K562 (cell line): ENCODE measurements around the gene SLC2A6. TPM values are rescaled to one million over a fixed set of nuclear protein-coding genes. Genes with fewer than 3 reads are reported as not detected.

Experiments
- ATAC-seq: fragments of 200-7000 bp; cut with Tn5 transposase; 3 replicates; pipeline ENCODE4 v1.9.1; 2020; ENCODE audit warnings: moderate library complexity
- BruUV-seq: library from RNA; stranded (reverse); fragments of 400-500 nt; replicated peaks from 2 replicates; lab custom pipeline; 2021; lab: Mats Ljungman, UMichigan
- CTCF ChIA-PET: fragments of 300-600 bp; formaldehyde crosslinking; extraction: SDS; loops from one replicate; lab custom pipeline; 2021; ENCODE audit warnings: low intra/inter-chr PET ratio; lab: Yijun Ruan, JAX
- POLR2A ChIA-PET: fragments of 300-600, 350-650 bp; sonication (Branson Sonifier 250); formaldehyde crosslinking; extraction: SDS; loops from one replicate; lab custom pipeline; 2021; ENCODE audit warnings: antibody characterized with exemption, inconsistent platforms; lab: Yijun Ruan, JAX
- DNase-seq, 4 experiments: peaks; one replicate each; pipeline versions ENCODE4 v3.0.0 to v3.0.0-alpha.2; 2011 to 2018; ENCODE audit warnings: low spot score in 3 of 4, mixed read lengths in 3 of 4; ENCODE audit errors: extremely low read depth in 1 of 4
- FAIRE-seq: peaks from 2 replicates; lab custom pipeline; 2011; peaks lifted over from hg19 to GRCh38; lab: Jason Lieb, UNC
- H2AFZ ChIP-seq: 2 replicates; pipeline ENCODE4 v1.6.0; 2011; ENCODE audit warnings: low read depth, low read length, control low read depth, inconsistent platforms
- H3K27ac ChIP-seq: fragments of 200-600 bp; 3 replicates; pipeline ENCODE4 v1.8.0; 2011; ENCODE audit warnings: low read depth, mild to moderate bottlenecking, control low read depth, inconsistent platforms, low read length, moderate library complexity, mixed read lengths; ENCODE audit errors: extremely low read depth
- H3K27me3 ChIP-seq, 2 experiments: fragments of 300-600 bp in 1 of 2; 2 replicates in 1 of 2; 3 replicates in 1 of 2; pipeline versions ENCODE4 v1.6.0 to v1.8.0; 2011; ENCODE audit warnings: inconsistent platforms in 2 of 2, low read length in 2 of 2, mild to moderate bottlenecking in 1 of 2, mixed read lengths in 1 of 2, moderate library complexity in 1 of 2; ENCODE audit not compliant: control insufficient read depth in 2 of 2, insufficient read depth in 2 of 2
- H3K36me3 ChIP-seq: fragments of 300-600 bp; 3 replicates; pipeline ENCODE4 v1.8.0; 2011; ENCODE audit warnings: mild to moderate bottlenecking, low read length, inconsistent platforms; ENCODE audit not compliant: control insufficient read depth, insufficient read depth
- H3K4me1 ChIP-seq, 2 experiments: fragments of 200-600 bp in 1 of 2; replicated peaks in 1 of 2; 2 replicates in 1 of 2; 3 replicates in 1 of 2; pipeline versions ENCODE4 v1.5.1 to v1.8.0; 2011; ENCODE audit warnings: inconsistent platforms in 2 of 2, low read length in 2 of 2, mild to moderate bottlenecking in 1 of 2, mixed read lengths in 1 of 2, moderate library complexity in 1 of 2; ENCODE audit not compliant: control insufficient read depth in 2 of 2, insufficient read depth in 2 of 2
- H3K4me2 ChIP-seq: 2 replicates; pipeline ENCODE4 v1.6.1; 2011; ENCODE audit warnings: low read length, control low read depth, inconsistent platforms, mixed read lengths; ENCODE audit not compliant: insufficient read depth
- H3K4me3 ChIP-seq: fragments of 200-600 bp; sonication (generic), shearing (Covaris generic); 2 replicates; pipeline ENCODE4 v1.5.1; 2016; ENCODE audit warnings: control low read depth, inconsistent platforms
- H3K79me2 ChIP-seq: fragments of 200-600 bp; 3 replicates; pipeline ENCODE4 v1.8.0; 2011; ENCODE audit warnings: low read length, inconsistent platforms; ENCODE audit not compliant: control insufficient read depth, insufficient read depth
- H3K9ac ChIP-seq, 2 experiments: 2 replicates each; pipeline versions ENCODE4 v1.6.0 to v1.6.1; 2011; ENCODE audit warnings: low read depth in 2 of 2, low read length in 2 of 2, control low read depth in 1 of 2, inconsistent platforms in 1 of 2, mild to moderate bottlenecking in 1 of 2, mixed read lengths in 1 of 2; ENCODE audit not compliant: insufficient read depth in 1 of 2
- H3K9me1 ChIP-seq: one replicate; pipeline ENCODE4 v1.6.0; 2011; ENCODE audit warnings: inconsistent platforms, mild to moderate bottlenecking, low read length, moderate library complexity; ENCODE audit not compliant: control insufficient read depth, insufficient read depth
- H3K9me3 ChIP-seq: replicated peaks from 2 replicates; pipeline ENCODE4 v1.5.1; 2011; ENCODE audit warnings: low read depth, low read length, inconsistent platforms; ENCODE audit not compliant: control insufficient read depth, insufficient read depth
- H4K20me1 ChIP-seq: replicated peaks from 2 replicates; pipeline ENCODE4 v1.6.1; 2011; ENCODE audit warnings: low read length, inconsistent platforms, mixed read lengths; ENCODE audit not compliant: control insufficient read depth, insufficient read depth
- FOXK2 ChIP-seq, 2 experiments: fragments of 450-650 bp; IDR thresholded peaks in 1 of 2; conservative IDR thresholded peaks in 1 of 2; 2 replicates each; pipeline ENCODE4 v1.6.1; 2016; ENCODE audit warnings: low read depth in 2 of 2, mild to moderate bottlenecking in 1 of 2
- MAFF ChIP-seq: IDR thresholded peaks from 2 replicates; pipeline ENCODE4 v1.6.1; 2012; ENCODE audit warnings: low read length, improper control_type of control experiment
- MCM2 ChIP-seq: fragments of 450-650 bp; IDR thresholded peaks from 2 replicates; pipeline ENCODE4 v1.6.1; 2017; ENCODE audit warnings: low read depth, mild to moderate bottlenecking
- NRF1 ChIP-seq, 2 experiments: fragments of 450-650 bp; IDR thresholded peaks in 1 of 2; conservative IDR thresholded peaks in 1 of 2; 2 replicates each; pipeline ENCODE4 v1.6.1; 2014; ENCODE audit warnings: mild to moderate bottlenecking in 2 of 2
- SMARCC2 ChIP-seq: fragments of 450-650 bp; IDR thresholded peaks from 2 replicates; pipeline ENCODE4 v1.6.1; 2017; ENCODE audit warnings: antibody characterized with exemption, moderate library complexity, mild to moderate bottlenecking, low read depth
- SREBF1 ChIP-seq: fragments of 150-350 bp; IDR thresholded peaks from 2 replicates; pipeline ENCODE4 v1.6.1; 2014; ENCODE audit warnings: antibody characterized with exemption, low read depth, low read length, borderline replicate concordance
- TSC22D4 ChIP-seq: fragments of 450-650 bp; IDR thresholded peaks from 2 replicates; pipeline ENCODE4 v1.6.1; 2016; ENCODE audit warnings: missing genetic modification characterization, missing biosample characterization, control low read depth
- ZC3H4 ChIP-seq: sonication (generic); formaldehyde crosslinking; IDR thresholded peaks from 2 replicates; pipeline ENCODE4 v1.9.0; 2021; ENCODE audit warnings: missing genetic modification reagents, borderline replicate concordance
- WGBS: fragments of 100-300 bp; shearing (Covaris generic); methylation state at CpG from one replicate; pipeline ENCODE4 v1.1.6; 2016; ENCODE audit warnings: low coverage, mixed read lengths; ENCODE audit not compliant: insufficient coverage; ENCODE audit errors: missing lambda C conversion rate; 5-methylcytosine and 5-hydroxymethylcytosine counted together
- in situ Hi-C: fragments of 300-500 bp; cut with MboI; formaldehyde crosslinking; loops from 4 replicates; pipeline ENCODE4 v1.15.0; 2018; ENCODE audit warnings: inconsistent platforms, mixed read lengths
- intact Hi-C: fragments of 100-400 bp; cut with micrococcal nuclease; formaldehyde crosslinking; loops from 2 replicates; pipeline ENCODE4 v1.14.2; 2022
- polyA plus RNA-seq, 8 experiments: library from polyadenylated mRNA; depleted of rRNA in 4 of 8; stranded (reverse) in 5 of 8; unstranded in 3 of 8; fragments of >200 nt; fragmentation: Nextera tagmentation in 2 of 8; fragmentation: Illumina TruSeq in 1 of 8; extraction: Ambion mirVana in 2 of 8; extraction: Trizol in 1 of 8; gene quantifications; 2 replicates each; pipeline versions ENCODE4 v1.2.1 to v1.2.3, GENCODE V29; 2011 to 2014; ENCODE audit warnings: inconsistent platforms in 1 of 8, missing spikeins in 1 of 8
- total RNA-seq, 7 experiments: library from RNA; depleted of rRNA in 6 of 7; stranded (reverse); fragments of >200 nt in 6 of 7; fragmentation: Illumina TruSeq in 2 of 7; extraction: Trizol in 2 of 7; gene quantifications; 2 replicates each; pipeline versions ENCODE4 v1.2.1 to v1.2.3, GENCODE V29; 2011 to 2021; ENCODE audit warnings: low replicate concordance in 1 of 7
- TF ChIP-seq, protein P1 (sequence below): sonication (generic); formaldehyde crosslinking; IDR thresholded peaks from 2 replicates; pipeline ENCODE4 v1.8.0; 2022; ENCODE audit warnings: mild to moderate bottlenecking, missing genetic modification reagents, borderline replicate concordance
- TF ChIP-seq, protein P2 (sequence below), 2 experiments: IDR thresholded peaks; 2 replicates each; pipeline ENCODE4 v1.6.1; 2011; ENCODE audit warnings: borderline replicate concordance in 1 of 2, control low read depth in 1 of 2, low read depth in 1 of 2, low read length in 1 of 2, mild to moderate bottlenecking in 1 of 2, mixed read lengths in 1 of 2, moderate library complexity in 1 of 2; ENCODE audit not compliant: insufficient read depth in 1 of 2, insufficient read length in 1 of 2, poor library complexity in 1 of 2, severe bottlenecking in 1 of 2; ENCODE audit errors: extremely low read depth in 1 of 2

Gene SLC2A6
- total and polyA plus RNA-seq, 9 of the 15 experiments (the other 6 are each of a cell fraction or from before 2014, with no cell fraction given) = 0.04 to 0.38 (median 0.09) TPM; not detected in 3

- POLR2A ChIA-PET = interaction anchor here (0.5 kb wide), 1 partner anchor 121 kb away, joined by 4 read pairs; the partner anchor contains the start of genes MED22 and RPL7A
- Histone ChIP-seq H3K4me3 (no peak overlapping the region), H3K36me3 (no peaks in the 10 kb centered on the region), H3K79me2 (no peaks in the 10 kb centered on the region), H3K9me1 (no peaks in the 10 kb centered on the region), H3K4me2 (no peak overlapping the region)
- intact Hi-C loops = no loop called here
- BruUV-seq = no TSS peak
- DNase-seq = no peak
- TF ChIP-seq TSC22D4 (tag) = no peak
- TF ChIP-seq, all 486 proteins: peak for 0
- Histone ChIP-seq H3K9me3 (no peaks in the 10 kb centered on the region), H3K27ac (no peak overlapping the region), H3K9ac (no peak overlapping the region; a peak in 1 of 4 replicates), H2AFZ (no peak overlapping the region), H3K27me3 (peaks cover 13 to 69% of the 10 kb centered on the region in 2 experiments; a peak in 4 of 5 replicates), H4K20me1 (peaks cover 7% of the 10 kb centered on the region), H3K4me1 (peaks cover 0 to 41% of the 10 kb centered on the region in 2 experiments; a peak in 2 of 5 replicates)
- in situ Hi-C loops = no loop called here
- WGBS = 2% methylated on average over 5 of the region's 6 CpGs
- ATAC-seq = no peak
- FAIRE-seq = no peak
- CTCF ChIA-PET = no interaction called here
Measured at GRCh38 chr9:133468777-133469421, 10.0 kb downstream of the SLC2A6 start.

DNA sequence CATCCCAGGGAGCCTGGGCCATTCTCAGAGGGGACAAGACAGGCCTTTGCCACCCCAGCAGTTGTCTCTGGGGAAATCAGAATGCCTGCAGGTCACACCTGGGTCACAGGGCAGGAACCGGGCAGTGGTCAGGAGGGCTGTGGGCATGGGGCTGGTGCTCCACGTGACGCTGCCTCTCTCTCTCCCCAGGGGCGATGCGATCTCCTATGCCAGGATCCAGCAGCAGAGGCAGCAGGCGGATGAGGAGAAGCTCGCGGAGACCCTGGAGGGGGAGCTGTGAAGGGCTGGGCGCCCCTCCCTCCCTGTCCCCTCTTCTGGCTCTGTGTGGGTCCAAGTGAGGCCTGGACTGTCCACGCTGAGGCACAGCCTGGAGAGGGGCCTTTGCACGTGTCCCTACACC lies 10.5 kb downstream of the SLC2A6 start:
- peaks cover 9% of the 10 kb centered on the region for H4K20me1 ChIP-seq
- CTCF ChIA-PET = no interaction called here
- in situ Hi-C loops (no loop called here), intact Hi-C loops (no loop called here)
- H2AFZ ChIP-seq = no peak overlapping the region
- no peaks in the 10 kb centered on the region for H3K79me2 ChIP-seq
- no peaks in the 10 kb centered on the region for H3K9me1 ChIP-seq
- DNase-seq (no peak), ATAC-seq (no peak), FAIRE-seq (no peak)
- no peak overlapping the region for H3K4me3 ChIP-seq
- H3K4me2 ChIP-seq = no peak overlapping the region
- H3K27me3 ChIP-seq = peaks cover 17 to 70% of the 10 kb centered on the region in 2 experiments; a peak in 4 of 5 replicates
- no peak overlapping the region; a peak in 1 of 4 replicates for H3K9ac ChIP-seq
- no peaks in the 10 kb centered on the region for H3K36me3 ChIP-seq
- BruUV-seq = no TSS peak
- no peak overlapping the region for H3K27ac ChIP-seq
- POLR2A ChIA-PET = interaction anchor here (0.5 to 0.7 kb wide), 2 partner anchors 11 to 120 kb away, joined by 3 to 4 read pairs; partner anchors contain the start of genes MED22, RPL7A and SLC2A6
- peaks cover 0 to 42% of the 10 kb centered on the region in 2 experiments; a peak in 2 of 5 replicates for H3K4me1 ChIP-seq
- 7% methylated on average over 8 of the region's 11 CpGs for WGBS
- H3K9me3 ChIP-seq = no peaks in the 10 kb centered on the region
- TF ChIP-seq, protein P1, sequence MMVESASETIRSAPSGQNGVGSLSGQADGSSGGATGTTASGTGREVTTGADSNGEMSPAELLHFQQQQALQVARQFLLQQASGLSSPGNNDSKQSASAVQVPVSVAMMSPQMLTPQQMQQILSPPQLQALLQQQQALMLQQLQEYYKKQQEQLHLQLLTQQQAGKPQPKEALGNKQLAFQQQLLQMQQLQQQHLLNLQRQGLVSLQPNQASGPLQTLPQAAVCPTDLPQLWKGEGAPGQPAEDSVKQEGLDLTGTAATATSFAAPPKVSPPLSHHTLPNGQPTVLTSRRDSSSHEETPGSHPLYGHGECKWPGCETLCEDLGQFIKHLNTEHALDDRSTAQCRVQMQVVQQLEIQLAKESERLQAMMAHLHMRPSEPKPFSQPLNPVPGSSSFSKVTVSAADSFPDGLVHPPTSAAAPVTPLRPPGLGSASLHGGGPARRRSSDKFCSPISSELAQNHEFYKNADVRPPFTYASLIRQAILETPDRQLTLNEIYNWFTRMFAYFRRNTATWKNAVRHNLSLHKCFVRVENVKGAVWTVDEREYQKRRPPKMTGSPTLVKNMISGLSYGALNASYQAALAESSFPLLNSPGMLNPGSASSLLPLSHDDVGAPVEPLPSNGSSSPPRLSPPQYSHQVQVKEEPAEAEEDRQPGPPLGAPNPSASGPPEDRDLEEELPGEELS (CRISPR knock-in tag) = no peak
- TF ChIP-seq MAFF (no peak), ZC3H4 (no peak), FOXK2 (conservative IDR thresholded peaks at IDR 0.05 in 1 of 2, IDR thresholded peaks at IDR 0.05 in 1 of 2; ENCODE audit: low read depth in 2 of 2) (no peak), MCM2 (no peak), SMARCC2 (no peak), NRF1 (conservative IDR thresholded peaks at IDR 0.05 in 1 of 2, IDR thresholded peaks at IDR 0.05 in 1 of 2) (no peak), SREBF1 (no peak)
- TF ChIP-seq, protein P2, sequence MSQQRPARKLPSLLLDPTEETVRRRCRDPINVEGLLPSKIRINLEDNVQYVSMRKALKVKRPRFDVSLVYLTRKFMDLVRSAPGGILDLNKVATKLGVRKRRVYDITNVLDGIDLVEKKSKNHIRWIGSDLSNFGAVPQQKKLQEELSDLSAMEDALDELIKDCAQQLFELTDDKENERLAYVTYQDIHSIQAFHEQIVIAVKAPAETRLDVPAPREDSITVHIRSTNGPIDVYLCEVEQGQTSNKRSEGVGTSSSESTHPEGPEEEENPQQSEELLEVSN (IDR thresholded peaks at IDR 0.05; ENCODE audit: borderline replicate concordance in 1 of 2, extremely low read depth in 1 of 2, insufficient read depth in 1 of 2, insufficient read length in 1 of 2, low read depth in 1 of 2, low read length in 1 of 2, poor library complexity in 1 of 2, severe bottlenecking in 1 of 2) = no peak
